ENCODE measurements around the gene TBX18.

DNA sequence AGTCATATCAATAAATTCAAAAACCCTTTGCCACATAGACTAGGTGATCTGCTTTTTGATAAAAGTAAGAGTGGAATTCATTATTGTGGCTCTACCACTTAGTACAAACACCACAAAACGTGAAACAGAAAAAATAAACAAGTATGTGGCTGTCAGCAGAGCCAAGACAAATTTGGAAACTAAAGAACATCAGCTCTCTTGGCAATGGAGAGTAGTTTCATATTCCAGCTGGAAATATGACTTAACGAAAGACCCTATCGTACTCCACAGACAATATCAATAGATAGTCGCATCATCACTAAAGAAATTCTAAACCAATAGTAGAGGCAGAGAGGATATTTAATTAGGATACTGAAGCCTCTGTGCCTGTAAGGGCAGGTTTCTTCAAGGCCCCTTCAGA, 20.8 kb downstream of the TBX18 start:
- TF ChIP-seq, protein P1, sequence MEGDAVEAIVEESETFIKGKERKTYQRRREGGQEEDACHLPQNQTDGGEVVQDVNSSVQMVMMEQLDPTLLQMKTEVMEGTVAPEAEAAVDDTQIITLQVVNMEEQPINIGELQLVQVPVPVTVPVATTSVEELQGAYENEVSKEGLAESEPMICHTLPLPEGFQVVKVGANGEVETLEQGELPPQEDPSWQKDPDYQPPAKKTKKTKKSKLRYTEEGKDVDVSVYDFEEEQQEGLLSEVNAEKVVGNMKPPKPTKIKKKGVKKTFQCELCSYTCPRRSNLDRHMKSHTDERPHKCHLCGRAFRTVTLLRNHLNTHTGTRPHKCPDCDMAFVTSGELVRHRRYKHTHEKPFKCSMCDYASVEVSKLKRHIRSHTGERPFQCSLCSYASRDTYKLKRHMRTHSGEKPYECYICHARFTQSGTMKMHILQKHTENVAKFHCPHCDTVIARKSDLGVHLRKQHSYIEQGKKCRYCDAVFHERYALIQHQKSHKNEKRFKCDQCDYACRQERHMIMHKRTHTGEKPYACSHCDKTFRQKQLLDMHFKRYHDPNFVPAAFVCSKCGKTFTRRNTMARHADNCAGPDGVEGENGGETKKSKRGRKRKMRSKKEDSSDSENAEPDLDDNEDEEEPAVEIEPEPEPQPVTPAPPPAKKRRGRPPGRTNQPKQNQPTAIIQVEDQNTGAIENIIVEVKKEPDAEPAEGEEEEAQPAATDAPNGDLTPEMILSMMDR (conservative IDR thresholded peaks at IDR 0.05) = no peak
- TF ChIP-seq ZFX (IDR thresholded peaks at IDR 0.05) = no peak

All from C4-2B (cell line).